ENCODE data around the gene TXNRD1.

DNA sequence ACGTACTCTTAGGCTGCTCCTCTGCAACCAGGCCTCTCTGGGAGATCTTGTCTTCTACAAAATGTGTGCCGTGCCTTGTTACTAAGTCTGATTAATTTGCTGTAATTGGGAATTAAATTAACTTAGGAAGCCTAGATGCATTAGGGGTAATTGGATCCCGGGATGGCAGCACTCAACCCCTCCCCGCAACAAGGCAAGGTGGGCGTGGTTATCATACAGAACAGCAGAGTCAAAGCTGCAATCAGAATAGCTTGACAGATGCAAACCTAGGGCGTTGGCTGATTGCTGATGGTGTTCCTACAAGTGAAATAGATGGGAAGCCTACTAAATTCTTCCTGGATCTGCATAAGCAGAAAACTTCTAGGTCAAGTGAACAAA lies 43.0 kb upstream of the TXNRD1 start:
- TF ChIP-seq EZH2 (IDR thresholded peaks at IDR 0.05; ENCODE audit: low read length, missing control alignments): no peak
- TF ChIP-seq, protein P1, sequence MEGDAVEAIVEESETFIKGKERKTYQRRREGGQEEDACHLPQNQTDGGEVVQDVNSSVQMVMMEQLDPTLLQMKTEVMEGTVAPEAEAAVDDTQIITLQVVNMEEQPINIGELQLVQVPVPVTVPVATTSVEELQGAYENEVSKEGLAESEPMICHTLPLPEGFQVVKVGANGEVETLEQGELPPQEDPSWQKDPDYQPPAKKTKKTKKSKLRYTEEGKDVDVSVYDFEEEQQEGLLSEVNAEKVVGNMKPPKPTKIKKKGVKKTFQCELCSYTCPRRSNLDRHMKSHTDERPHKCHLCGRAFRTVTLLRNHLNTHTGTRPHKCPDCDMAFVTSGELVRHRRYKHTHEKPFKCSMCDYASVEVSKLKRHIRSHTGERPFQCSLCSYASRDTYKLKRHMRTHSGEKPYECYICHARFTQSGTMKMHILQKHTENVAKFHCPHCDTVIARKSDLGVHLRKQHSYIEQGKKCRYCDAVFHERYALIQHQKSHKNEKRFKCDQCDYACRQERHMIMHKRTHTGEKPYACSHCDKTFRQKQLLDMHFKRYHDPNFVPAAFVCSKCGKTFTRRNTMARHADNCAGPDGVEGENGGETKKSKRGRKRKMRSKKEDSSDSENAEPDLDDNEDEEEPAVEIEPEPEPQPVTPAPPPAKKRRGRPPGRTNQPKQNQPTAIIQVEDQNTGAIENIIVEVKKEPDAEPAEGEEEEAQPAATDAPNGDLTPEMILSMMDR (conservative IDR thresholded peaks at IDR 0.05 in 1 of 2, IDR thresholded peaks at IDR 0.05 in 1 of 2; ENCODE audit: low read depth in 1 of 2, low read length in 2 of 2): no peak
